PFSK-1 (cell line): ENCODE data around the gene PAX2.

Experiments
- SIN3A ChIP-seq: IDR thresholded peaks from 2 replicates; pipeline ENCODE4 v1.6.1; 2012; ENCODE audit warnings: mild to moderate bottlenecking, low read length, moderate library complexity, borderline replicate concordance; ENCODE audit not compliant: insufficient read depth
- TAF1 ChIP-seq: IDR thresholded peaks from 2 replicates; pipeline ENCODE4 v1.6.1; 2012; ENCODE audit warnings: low read length, control low read depth, borderline replicate concordance; ENCODE audit not compliant: insufficient read depth

- TF ChIP-seq TAF1 (no peak), SIN3A (no peak)
Measured at GRCh38 chr10:100866575-100867098, 121.3 kb downstream of the PAX2 start.
